Mucosa of descending colon (tissue), 3 donors: Measurements from ENCODE around the gene HIP1. TPM values are rescaled to one million over a fixed set of nuclear protein-coding genes. Genes with fewer than 3 reads are reported as not detected.
"Not testable (repeated sequence)": the region's sequence is repeated elsewhere in the genome, so short reads cannot be mapped to it uniquely, and the experiment has no call there.

ENCODE experiments used
- ATAC-seq: fragments of 200-7000 bp; cut with Tn5 transposase; one replicate; pipeline ENCODE4 v1.9.1; 2020; ENCODE audit warnings: mild to moderate bottlenecking, moderate library complexity
- DNase-seq, 3 donors: peaks; one replicate each; pipeline ENCODE4 v3.0.0-alpha.2; 2020
- H3K36me3 ChIP-seq: fragments of 200-600 bp; one replicate; pipeline ENCODE4 v1.8.0; 2021; ENCODE audit warnings: low read depth, mild to moderate bottlenecking
- H3K4me1 ChIP-seq: fragments of 200-600 bp; one replicate; pipeline ENCODE4 v1.8.0; 2021; ENCODE audit warnings: low read depth, mild to moderate bottlenecking
- H3K4me3 ChIP-seq: fragments of 200-600 bp; one replicate; pipeline ENCODE4 v1.8.0; 2021; ENCODE audit warnings: mild to moderate bottlenecking
- H3K9me3 ChIP-seq: fragments of 200-600 bp; one replicate; pipeline ENCODE4 v1.8.0; 2021; ENCODE audit warnings: mild to moderate bottlenecking
- intact Hi-C, 2 donors: fragments of 100-400 bp; cut with DNase I in 1 of 2; cut with micrococcal nuclease in 1 of 2; formaldehyde crosslinking; loops; one replicate each; pipeline versions ENCODE4 v1.11.0 to v1.11.1; 2022; cut with DNase I, micrococcal nuclease
- total RNA-seq, 3 donors: library from RNA; stranded (reverse); fragmentation: NEBNext Ultra II Directional in 2 of 3; extraction: Animal tissue kit (Norgen Biotek cat#: 25700) in 2 of 3; gene quantifications; one replicate each; pipeline versions ENCODE4 v1.2.1 to v1.2.4, GENCODE V29; 2021 to 2023
- TF ChIP-seq, protein P1 (sequence below): fragments of 200-600 bp; IDR thresholded peaks from one replicate; pipeline ENCODE4 v1.8.0; 2022; ENCODE audit warnings: antibody characterized with exemption, mild to moderate bottlenecking
- donor health status: DM: no; HTN: no; CAD: no; lungs with moderate emphysema.
- donor health status: DM: no; HTN: no; CAD: no.
- donor health status: DM: no; HTN: yes; CAD: no.

HIP1 gene
- total RNA-seq, 3 donors from 2014 or later = 5.7 to 14.2 (median 6.7) TPM

DNA sequence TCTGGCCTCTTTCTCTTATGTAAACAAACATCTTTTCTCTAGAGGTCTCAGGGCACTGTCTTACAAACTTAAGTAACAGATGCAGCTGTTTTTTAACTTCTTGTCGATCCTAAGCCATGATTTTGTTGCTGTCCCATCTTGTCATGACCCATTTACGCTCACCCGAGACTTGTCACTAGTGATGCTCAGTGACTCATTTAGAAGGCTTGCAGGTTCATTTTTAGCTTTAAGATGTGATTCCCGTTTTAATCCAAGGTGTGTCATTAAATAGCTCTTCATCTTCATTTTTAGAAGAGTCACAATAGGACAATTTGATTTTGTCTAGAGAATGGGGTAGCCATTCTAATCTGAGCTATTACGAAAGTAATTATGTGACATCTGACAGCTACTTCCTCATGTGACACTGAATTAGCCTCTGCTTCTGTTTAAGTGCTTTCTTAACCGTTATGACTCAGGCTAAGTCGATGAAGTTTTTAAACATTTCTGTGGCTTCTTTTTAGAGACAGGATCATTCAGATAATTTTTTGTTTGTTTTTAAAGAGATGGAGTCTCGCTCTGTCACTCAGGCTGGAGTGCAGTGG lies 203.9 kb downstream of the HIP1 start:
- DNase-seq (no peak), ATAC-seq (no peak)
- Histone ChIP-seq H3K4me3 (no peak overlapping the region), H3K9me3 (no peaks in the 10 kb centered on the region), H3K36me3 (no peaks in the 10 kb centered on the region), H3K4me1 (no peaks in the 10 kb centered on the region)
- TF ChIP-seq, protein P1, sequence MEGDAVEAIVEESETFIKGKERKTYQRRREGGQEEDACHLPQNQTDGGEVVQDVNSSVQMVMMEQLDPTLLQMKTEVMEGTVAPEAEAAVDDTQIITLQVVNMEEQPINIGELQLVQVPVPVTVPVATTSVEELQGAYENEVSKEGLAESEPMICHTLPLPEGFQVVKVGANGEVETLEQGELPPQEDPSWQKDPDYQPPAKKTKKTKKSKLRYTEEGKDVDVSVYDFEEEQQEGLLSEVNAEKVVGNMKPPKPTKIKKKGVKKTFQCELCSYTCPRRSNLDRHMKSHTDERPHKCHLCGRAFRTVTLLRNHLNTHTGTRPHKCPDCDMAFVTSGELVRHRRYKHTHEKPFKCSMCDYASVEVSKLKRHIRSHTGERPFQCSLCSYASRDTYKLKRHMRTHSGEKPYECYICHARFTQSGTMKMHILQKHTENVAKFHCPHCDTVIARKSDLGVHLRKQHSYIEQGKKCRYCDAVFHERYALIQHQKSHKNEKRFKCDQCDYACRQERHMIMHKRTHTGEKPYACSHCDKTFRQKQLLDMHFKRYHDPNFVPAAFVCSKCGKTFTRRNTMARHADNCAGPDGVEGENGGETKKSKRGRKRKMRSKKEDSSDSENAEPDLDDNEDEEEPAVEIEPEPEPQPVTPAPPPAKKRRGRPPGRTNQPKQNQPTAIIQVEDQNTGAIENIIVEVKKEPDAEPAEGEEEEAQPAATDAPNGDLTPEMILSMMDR = no peak
- intact Hi-C loops = loop anchor here in 1 of 2 donors (10.0 kb wide), 1 partner anchor 110 kb away; no protein-coding TSS in a partner anchor

DNA sequence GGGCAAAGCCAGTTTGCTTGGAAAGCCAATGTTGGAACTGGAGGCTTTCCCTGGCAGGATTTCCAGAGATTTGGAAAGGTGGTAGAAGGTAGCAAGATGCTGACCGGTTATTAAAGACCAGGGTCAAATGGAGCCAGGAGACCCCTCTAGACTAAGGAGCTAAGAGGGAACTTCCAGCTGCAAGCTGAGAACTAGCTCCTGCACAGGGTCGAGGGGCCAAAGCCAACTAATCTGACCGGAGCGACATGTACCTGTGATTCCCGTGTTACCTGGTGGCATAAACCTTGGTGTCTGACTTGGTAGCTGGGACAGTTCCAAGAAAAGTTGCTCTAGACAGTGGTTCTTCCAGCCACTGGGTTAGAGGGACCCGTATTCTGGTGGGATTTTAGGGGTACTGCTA lies 204.8 kb downstream of the HIP1 start:
- no peaks in the 10 kb centered on the region for H3K9me3 ChIP-seq
- DNase-seq (no peak), ATAC-seq (no peak)
- TF ChIP-seq, protein P1 = no peak
- intact Hi-C loops = loop anchor here in 1 of 2 donors (10.0 kb wide), 1 partner anchor 111 kb away; no protein-coding TSS in a partner anchor
- H3K4me1 ChIP-seq = no peaks in the 10 kb centered on the region
- no peak overlapping the region for H3K4me3 ChIP-seq
- H3K36me3 ChIP-seq = no peaks in the 10 kb centered on the region

GRCh38 chr7:75532639-75533038 lies 206.1 kb downstream of the HIP1 start:
- ATAC-seq = no peak
- Histone ChIP-seq H3K4me1 (no peaks in the 10 kb centered on the region), H3K4me3 (no peak overlapping the region), H3K9me3 (no peaks in the 10 kb centered on the region), H3K36me3 (no peaks in the 10 kb centered on the region)
- DNase-seq = no peak
- TF ChIP-seq, protein P1 = no peak
- intact Hi-C loops = loop anchor here in 1 of 2 donors (10.0 kb wide), 1 partner anchor 112 kb away; no protein-coding TSS in a partner anchor

GRCh38 chr7:75531359-75531821 lies 207.4 kb downstream of the HIP1 start:
- Histone ChIP-seq H3K4me3 (no peak overlapping the region), H3K4me1 (peaks cover 7% of the 10 kb centered on the region), H3K36me3 (no peaks in the 10 kb centered on the region), H3K9me3 (no peaks in the 10 kb centered on the region)
- intact Hi-C loops = loop anchor here in 1 of 2 donors (10.0 kb wide), 1 partner anchor 113 kb away; no protein-coding TSS in a partner anchor
- no peak for ATAC-seq
- TF ChIP-seq, protein P1 = no peak
- no peak for DNase-seq

GRCh38 chr7:75527224-75527722 lies 211.5 kb downstream of the HIP1 start:
- peak; percentile 15 to 53 (median 44) for DNase-seq
- H3K4me3 ChIP-seq = peak overlapping the region; percentile 93
- ATAC-seq = peak; percentile 27
- H3K4me1 ChIP-seq, intact Hi-C loops, H3K36me3 ChIP-seq, H3K9me3 ChIP-seq: not testable (repeated sequence)

- H3K4me1 ChIP-seq, DNase-seq, H3K9me3 ChIP-seq, H3K4me3 ChIP-seq, H3K36me3 ChIP-seq, ATAC-seq, intact Hi-C loops: not testable (repeated sequence)
These were observed 217.0 kb downstream of the HIP1 start for GRCh38 chr7:75521727-75522126.

DNA sequence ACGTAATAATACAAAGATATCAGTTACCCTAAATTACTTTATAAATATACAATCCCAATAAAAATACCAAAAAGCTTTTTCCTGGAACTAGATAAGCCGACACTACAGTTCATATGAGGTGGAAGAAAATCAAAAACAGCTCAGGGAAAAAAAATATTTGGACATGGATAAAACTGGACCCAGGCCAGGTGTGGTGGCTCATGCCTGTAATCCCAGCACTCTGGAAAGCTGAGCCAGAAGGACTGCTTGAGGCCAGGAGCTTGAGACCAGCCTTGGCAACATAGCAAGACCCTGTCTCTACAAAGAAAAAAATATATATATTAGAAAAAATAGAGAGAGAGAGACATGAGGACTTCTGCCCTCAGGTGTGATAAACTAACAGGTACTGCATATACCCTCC lies 219.9 kb downstream of the HIP1 start:
- H3K4me1 ChIP-seq, DNase-seq, H3K36me3 ChIP-seq, H3K4me3 ChIP-seq, ATAC-seq, H3K9me3 ChIP-seq, intact Hi-C loops: not testable (repeated sequence)

DNA sequence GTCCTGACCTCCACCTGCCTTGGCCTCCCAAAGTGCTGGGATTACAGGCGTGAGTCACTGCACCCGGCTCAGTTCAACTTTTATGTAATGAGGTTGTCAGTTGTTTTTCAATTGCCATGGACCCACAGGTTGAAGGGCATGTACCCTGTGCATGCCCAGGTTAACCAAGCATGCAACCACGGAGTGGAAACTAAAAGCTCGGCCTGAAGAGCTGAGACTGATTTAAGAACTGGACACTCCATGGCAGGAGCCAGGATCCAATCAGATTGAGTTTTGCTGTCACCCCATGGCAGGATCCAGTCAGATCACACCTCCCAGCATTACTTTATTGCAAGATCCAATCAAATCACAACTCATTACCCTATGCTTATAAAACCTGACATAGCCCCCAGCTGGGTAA lies 229.7 kb downstream of the HIP1 start:
- H3K36me3 ChIP-seq, H3K4me1 ChIP-seq, intact Hi-C loops, H3K9me3 ChIP-seq, ATAC-seq, DNase-seq, H3K4me3 ChIP-seq: not testable (repeated sequence)

DNA sequence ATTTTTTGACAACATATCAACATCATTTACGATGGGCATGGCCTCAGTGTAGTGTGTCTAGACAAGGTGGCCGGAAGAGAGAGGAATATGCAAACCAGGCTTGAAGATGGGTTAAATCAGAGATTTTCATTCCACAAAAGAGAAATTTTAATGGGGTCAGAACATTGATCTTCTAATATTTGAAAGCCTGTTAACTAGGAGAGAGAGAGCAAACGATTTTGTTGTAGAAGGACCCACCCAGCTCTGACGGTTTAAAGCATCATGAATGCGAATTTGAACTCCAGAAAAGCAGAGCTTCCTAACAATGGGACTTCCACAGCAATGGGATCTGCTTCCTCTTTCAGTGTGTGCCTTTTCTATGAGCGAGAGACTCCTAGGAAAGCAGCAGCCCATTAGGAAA lies 246.7 kb downstream of the HIP1 start, which contains the start of gene SPDYE5:
Gene SPDYE5 (plus strand): TSS at position 301 of the 400 bp plus-strand sequence. CDS start 1,728 bp downstream, outside the sequence.
- intact Hi-C loops, H3K9me3 ChIP-seq, DNase-seq, H3K36me3 ChIP-seq, ATAC-seq, H3K4me1 ChIP-seq, H3K4me3 ChIP-seq: not testable (repeated sequence)

DNA sequence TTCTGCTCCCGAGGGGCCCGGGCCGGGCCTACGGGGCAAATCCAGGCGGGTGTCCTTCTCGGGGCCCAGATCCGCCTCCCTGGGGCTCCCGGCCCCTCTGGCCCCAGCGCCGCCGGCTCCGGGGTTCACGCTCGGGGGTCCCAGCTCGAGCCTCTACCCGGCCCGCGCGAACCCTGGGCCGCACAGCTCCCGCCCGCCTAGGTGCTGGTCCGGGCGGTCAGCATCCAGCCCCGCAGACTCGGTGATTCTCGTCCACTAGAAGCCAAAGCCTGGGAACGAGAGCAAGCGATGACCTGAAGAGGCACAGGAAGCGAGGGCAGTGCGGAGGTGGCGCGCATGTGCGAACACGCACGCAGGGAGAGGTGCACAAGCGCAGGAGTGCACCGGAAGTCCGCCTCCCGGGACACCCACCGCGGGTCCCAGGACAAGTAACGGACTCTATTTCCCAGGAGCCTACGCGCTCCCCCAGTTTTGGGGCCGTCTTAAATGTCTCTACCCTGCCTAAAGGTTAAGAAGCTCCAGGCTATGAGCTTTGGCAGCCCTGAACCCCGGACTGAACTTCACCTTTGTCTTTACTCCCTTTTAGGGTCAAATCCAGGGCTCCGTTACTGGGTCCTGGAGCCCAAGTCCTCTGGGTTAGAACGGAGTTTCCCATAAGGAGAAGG lies 252.6 kb downstream of the HIP1 start, which contains the start of gene POM121C:
Gene POM121C (minus strand): TSS at position 321 of the 665 bp plus-strand sequence. CDS start 44,803 bp downstream, outside the sequence.
- H3K4me3 ChIP-seq = peak within 1 kb of the TSS; percentile 61
- intact Hi-C loops, H3K36me3 ChIP-seq, H3K9me3 ChIP-seq, H3K4me1 ChIP-seq: not testable (repeated sequence)
- DNase-seq = peak; percentile 91 to 96 (median 91)
- peak; percentile 100 for ATAC-seq
